Transverse colon (tissue), 4 donors: ENCODE data around the gene KCTD1.

Source experiments
- POLR2A ChIP-seq: fragments of 450-650 bp; IDR thresholded peaks from one replicate; pipeline ENCODE4 v1.6.1; 2016; ENCODE audit warnings: antibody characterized with exemption, mild to moderate bottlenecking, moderate library complexity
- POLR2AphosphoS5 ChIP-seq, 3 donors: sonication (generic); formaldehyde crosslinking; IDR thresholded peaks; one replicate each; pipeline ENCODE4 v1.6.1; 2016; ENCODE audit warnings: antibody characterized with exemption in 3 of 3
- TF ChIP-seq, protein P1 (sequence below), 5 experiments: fragments of 200-600 bp in 3 of 5; fragments of 450-650 bp in 2 of 5; sonication (generic) in 3 of 5; IDR thresholded peaks; 1 replicate in 2 of 5; 2 replicates in 3 of 5; pipeline ENCODE4 v1.5.1; 2016 to 2017; ENCODE audit warnings: antibody characterized with exemption in 5 of 5, inconsistent platforms in 3 of 5, mild to moderate bottlenecking in 2 of 5, moderate library complexity in 1 of 5

DNA sequence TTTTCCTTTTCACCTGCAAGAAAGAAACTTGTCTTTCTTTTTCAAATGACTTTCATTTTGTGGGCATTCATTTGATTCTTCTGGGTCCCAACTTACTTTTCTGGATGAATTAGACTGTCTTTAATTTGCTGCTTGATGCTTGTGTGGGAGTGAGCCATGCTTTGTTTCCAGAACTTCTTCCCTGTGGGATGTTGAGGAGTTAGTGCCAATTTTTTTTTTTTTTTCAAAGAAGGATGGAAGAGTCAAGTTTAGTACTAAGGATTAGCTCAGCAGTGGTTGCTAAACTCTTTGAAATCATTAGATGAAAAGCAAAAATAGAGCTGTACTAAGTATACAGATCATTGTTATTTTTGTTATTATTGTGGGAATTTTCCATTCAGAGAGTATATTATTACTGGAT, 17.2 kb upstream of the KCTD1 start:
- TF ChIP-seq, protein P1, sequence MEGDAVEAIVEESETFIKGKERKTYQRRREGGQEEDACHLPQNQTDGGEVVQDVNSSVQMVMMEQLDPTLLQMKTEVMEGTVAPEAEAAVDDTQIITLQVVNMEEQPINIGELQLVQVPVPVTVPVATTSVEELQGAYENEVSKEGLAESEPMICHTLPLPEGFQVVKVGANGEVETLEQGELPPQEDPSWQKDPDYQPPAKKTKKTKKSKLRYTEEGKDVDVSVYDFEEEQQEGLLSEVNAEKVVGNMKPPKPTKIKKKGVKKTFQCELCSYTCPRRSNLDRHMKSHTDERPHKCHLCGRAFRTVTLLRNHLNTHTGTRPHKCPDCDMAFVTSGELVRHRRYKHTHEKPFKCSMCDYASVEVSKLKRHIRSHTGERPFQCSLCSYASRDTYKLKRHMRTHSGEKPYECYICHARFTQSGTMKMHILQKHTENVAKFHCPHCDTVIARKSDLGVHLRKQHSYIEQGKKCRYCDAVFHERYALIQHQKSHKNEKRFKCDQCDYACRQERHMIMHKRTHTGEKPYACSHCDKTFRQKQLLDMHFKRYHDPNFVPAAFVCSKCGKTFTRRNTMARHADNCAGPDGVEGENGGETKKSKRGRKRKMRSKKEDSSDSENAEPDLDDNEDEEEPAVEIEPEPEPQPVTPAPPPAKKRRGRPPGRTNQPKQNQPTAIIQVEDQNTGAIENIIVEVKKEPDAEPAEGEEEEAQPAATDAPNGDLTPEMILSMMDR (IDR thresholded peaks at IDR 0.05), result no peak
- TF ChIP-seq POLR2A, result no peak
- TF ChIP-seq POLR2AphosphoS5 (IDR thresholded peaks at IDR 0.05), result no peak
